Right lobe of liver (tissue), 6 donors: ENCODE results near the gene AP1G2. TPM values are rescaled to one million over a fixed set of nuclear protein-coding genes. Genes with fewer than 3 reads are reported as not detected.

Experiments
- ATAC-seq, 4 donors: fragments of 200-7000 bp; cut with Tn5 transposase; one replicate each; pipeline ENCODE4 v1.9.1; 2020; ENCODE audit warnings: mild to moderate bottlenecking in 4 of 4, moderate library complexity in 4 of 4
- DNase-seq, 3 donors: peaks; one replicate each; pipeline ENCODE4 v3.0.0-alpha.2; 2020
- H3K27ac ChIP-seq, 3 donors: fragments of 200-600 bp; one replicate each; pipeline ENCODE4 v1.8.0; 2022
- H3K27me3 ChIP-seq, 2 donors: fragments of 200-600 bp; one replicate each; pipeline ENCODE4 v1.8.0; 2022
- H3K36me3 ChIP-seq, 4 donors: fragments of 200-600 bp; sonication (generic) in 1 of 4; one replicate each; pipeline versions ENCODE4 v1.5.1 to v1.8.0; 2017 to 2022; ENCODE audit warnings: control low read depth in 1 of 4
- H3K4me1 ChIP-seq, 4 donors: fragments of 200-600 bp; sonication (generic) in 1 of 4; one replicate each; pipeline versions ENCODE4 v1.5.1 to v1.8.0; 2017 to 2022; ENCODE audit warnings: control low read depth in 1 of 4
- H3K4me3 ChIP-seq, 3 donors: fragments of 200-600 bp; one replicate each; pipeline ENCODE4 v1.8.0; 2022
- H3K9me3 ChIP-seq, 4 donors: fragments of 200-600 bp; sonication (generic) in 1 of 4; one replicate each; pipeline versions ENCODE4 v1.5.1 to v1.8.0; 2017 to 2022; ENCODE audit warnings: control low read depth in 1 of 4
- CTCF ChIP-seq, 4 donors: fragments of 200-600 bp in 3 of 4; fragments of 450-650 bp in 1 of 4; IDR thresholded peaks; one replicate each; pipeline versions ENCODE4 v1.5.1 to v1.8.0; 2016 to 2022; ENCODE audit warnings: antibody characterized with exemption in 4 of 4, mild to moderate bottlenecking in 2 of 4
- POLR2A ChIP-seq: fragments of 450-650 bp; IDR thresholded peaks from one replicate; pipeline ENCODE4 v1.6.1; 2017; ENCODE audit warnings: antibody characterized with exemption, mild to moderate bottlenecking
- WGBS: methylation state at CpG from one replicate; pipeline ENCODE4 v1.1.6; 2018; ENCODE audit warnings: low coverage, low lambda C conversion rate; ENCODE audit not compliant: insufficient coverage; ENCODE audit errors: missing lambda C conversion rate; 5-methylcytosine and 5-hydroxymethylcytosine counted together
- intact Hi-C, 2 donors: fragments of 100-400 bp; cut with DNase I; formaldehyde crosslinking; loops; one replicate each; pipeline versions ENCODE4 v1.11.2 to v1.14.1; 2022
- total RNA-seq, 6 experiments: library from RNA; depleted of rRNA in 2 of 6; stranded (reverse); fragments of >200 nt in 2 of 6; fragmentation: NEBNext Ultra II Directional in 3 of 6; extraction: Animal tissue kit (Norgen Biotek cat#: 25700) in 3 of 6; gene quantifications; one replicate each; pipeline versions ENCODE4 v1.1.0 to v1.2.4, GENCODE V29; 2016 to 2023
- donor health status: DM: no; HTN: yes; CAD: no.
- donor health status: DM: no; HTN: no; CAD: no.
- donor health status: DM: no; HTN: no; CAD: no.
- donor health status: DM: no; HTN: yes; CAD: no.
- donor health status: DM: no; HTN: yes; CAD: no.

AP1G2 gene
- total RNA-seq, 6 experiments from 2014 or later: 13.6 to 25.9 (median 23.0) TPM

GRCh38 chr14:23531391-23531790 lies 36.2 kb downstream of the AP1G2 start:
- H3K27ac ChIP-seq: no peak overlapping the region
- TF ChIP-seq CTCF (IDR thresholded peaks at IDR 0.05) (no peak), POLR2A (no peak)

GRCh38 chr14:23530375-23531055 lies 37.1 kb downstream of the AP1G2 start:
- Histone ChIP-seq H3K4me3 (no peak overlapping the region), H3K27me3 (no peaks in the 10 kb centered on the region), H3K36me3 (no peaks in the 10 kb centered on the region), H3K9me3 (no peaks in the 10 kb centered on the region), H3K4me1 (no peaks in the 10 kb centered on the region), H3K27ac (no peak overlapping the region)
- TF ChIP-seq CTCF (IDR thresholded peaks at IDR 0.05) (no peak), POLR2A (no peak)
- 51% methylated on average over 5 of the region's 10 CpGs for WGBS
- intact Hi-C loops: loop anchor here in 1 of 2 donors (10.0 kb wide), 1 partner anchor 46 kb away; no protein-coding TSS in a partner anchor
- DNase-seq (no peak), ATAC-seq (no peak)

More at GRCh38 chr14:23531391-23531790, 36.2 kb downstream of the AP1G2 start:
- no peak for DNase-seq
- Histone ChIP-seq H3K36me3 (no peaks in the 10 kb centered on the region), H3K9me3 (no peaks in the 10 kb centered on the region), H3K27me3 (no peaks in the 10 kb centered on the region), H3K4me3 (no peak overlapping the region), H3K4me1 (no peaks in the 10 kb centered on the region)
- ATAC-seq: no peak
- intact Hi-C loops: loop anchor here in 1 of 2 donors (10.0 kb wide), 1 partner anchor 47 kb away; no protein-coding TSS in a partner anchor
- WGBS: 77% methylated on average over 8 of the region's 12 CpGs

GRCh38 chr14:23529016-23529415 lies 38.6 kb downstream of the AP1G2 start:
- Histone ChIP-seq H3K4me1 (no peaks in the 10 kb centered on the region), H3K27ac (no peak overlapping the region), H3K4me3 (no peak overlapping the region), H3K9me3 (no peaks in the 10 kb centered on the region), H3K27me3 (no peaks in the 10 kb centered on the region), H3K36me3 (no peaks in the 10 kb centered on the region)
- WGBS: 60% methylated on average over 2 of the region's 3 CpGs
- intact Hi-C loops: no loop called here
- TF ChIP-seq CTCF (IDR thresholded peaks at IDR 0.05): no peak
- TF ChIP-seq POLR2A: no peak
- no peak for ATAC-seq
- DNase-seq: no peak

- Histone ChIP-seq H3K27ac (no peak overlapping the region), H3K4me3 (no peak overlapping the region), H3K27me3 (no peaks in the 10 kb centered on the region), H3K36me3 (no peaks in the 10 kb centered on the region), H3K9me3 (no peaks in the 10 kb centered on the region), H3K4me1 (no peaks in the 10 kb centered on the region)
- DNase-seq (no peak), ATAC-seq (no peak)
- intact Hi-C loops: no loop called here
- TF ChIP-seq POLR2A: no peak
- no peak for TF ChIP-seq CTCF (IDR thresholded peaks at IDR 0.05)
- 80% methylated on average over 1 of the region's 1 CpG for WGBS
Observed at GRCh38 chr14:23528555-23528954, 39.0 kb downstream of the AP1G2 start.
